ENCODE measurements around the gene ATP6AP2. TPM values are rescaled to one million over a fixed set of nuclear protein-coding genes. Genes with fewer than 3 reads are reported as not detected.

The ATP6AP2 gene
- total RNA-seq, 1 experiment from 2014 or later: 117 TPM

Small RNAs within 50 kb of the gene (small RNA-seq; reads per million reads assigned to genes)
- gene RNU7-164P: 0 reads per million in 2 experiments

Other genes with a start within 250 kb of the ATP6AP2 start
- not detected in 2 replicates for gene MPC1L, start 42.5 kb downstream of the ATP6AP2 start, total RNA-seq (2014; rRNA removed; shearing (Covaris generic))
- 9.2 and 10.9 TPM in 2 replicates for gene CXorf38, start 66.6 kb downstream of the ATP6AP2 start, total RNA-seq (2014; rRNA removed; shearing (Covaris generic))
- gene MED14, start 154.6 kb downstream of the ATP6AP2 start, total RNA-seq (2014; rRNA removed; shearing (Covaris generic)): 17.8 and 20.5 TPM in 2 replicates